SH-SY5Y (cell line): ENCODE measurements around the gene DDX42.

Experiments
- GATA2 ChIP-seq: IDR thresholded peaks from 2 replicates; pipeline ENCODE4 v1.6.1; 2011; ENCODE audit warnings: mild to moderate bottlenecking, low read depth, low read length
- GATA3 ChIP-seq: IDR thresholded peaks from 2 replicates; pipeline ENCODE4 v1.6.1; 2011; ENCODE audit warnings: low read depth, mild to moderate bottlenecking, low read length, moderate library complexity

Gene DDX42

DNA sequence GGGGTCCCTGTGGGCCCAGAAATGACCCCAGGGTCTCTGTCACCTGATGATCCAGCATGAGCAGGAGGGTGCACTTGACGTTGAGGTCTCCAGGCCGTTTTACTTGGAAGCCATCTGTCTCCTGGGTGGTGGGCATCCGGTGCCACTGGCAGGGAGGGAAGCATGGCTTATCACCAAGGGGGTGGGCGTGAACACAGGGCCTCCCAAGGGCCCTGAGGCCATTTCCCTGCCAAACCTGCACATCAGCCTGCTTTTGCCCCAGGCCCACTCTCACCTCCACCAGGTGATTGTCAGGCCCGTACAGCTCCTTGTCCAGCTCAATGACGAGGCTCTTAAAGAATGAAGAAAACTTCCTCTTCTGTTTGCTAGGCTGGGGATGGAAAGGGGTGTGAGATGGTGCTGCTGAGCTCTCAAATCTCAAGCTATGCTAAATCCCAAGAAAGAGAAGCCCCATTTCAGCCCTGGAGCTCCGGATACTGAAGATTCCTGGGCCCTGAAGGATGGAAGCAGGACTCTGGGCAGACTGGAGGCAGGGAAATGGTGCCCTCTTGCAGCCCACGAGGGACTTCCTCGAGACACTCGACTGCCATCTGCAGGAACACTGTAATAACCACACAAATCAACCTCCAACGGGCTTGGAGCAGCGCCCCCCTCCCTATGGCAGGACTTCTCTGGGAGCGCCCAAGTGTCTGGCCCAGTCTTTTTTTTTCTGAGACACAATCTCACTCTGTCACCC, 60.6 kb downstream of the DDX42 start:
- TF ChIP-seq GATA3 = no peak
- no peak for TF ChIP-seq GATA2

DNA sequence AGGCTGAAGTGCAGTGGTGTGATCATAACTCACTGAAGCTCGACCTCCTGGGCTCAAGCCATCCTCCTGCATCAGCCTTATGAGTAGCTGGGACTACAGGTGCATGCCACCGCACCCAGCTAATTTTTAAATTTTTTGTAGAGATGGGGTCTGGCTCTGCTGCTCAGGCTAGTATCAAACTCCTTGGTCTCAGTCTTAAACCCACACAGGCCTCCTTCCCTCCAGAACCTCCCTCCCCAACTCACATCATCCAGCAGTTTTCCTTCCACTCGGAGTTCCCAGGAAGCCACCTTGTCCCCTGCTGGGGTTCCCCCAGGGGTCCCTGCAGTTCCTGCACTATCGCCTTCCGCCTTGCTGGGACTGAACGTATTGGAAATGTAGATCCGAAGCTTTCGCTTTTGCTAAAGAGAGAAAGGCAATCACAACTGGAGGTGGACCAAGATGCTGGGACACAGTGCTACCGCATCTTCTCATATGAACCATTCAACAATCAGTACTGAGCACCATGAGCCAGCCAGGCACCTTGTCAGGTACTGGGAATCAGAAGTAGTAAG, 61.3 kb downstream of the DDX42 start:
- TF ChIP-seq GATA2 (no peak), GATA3 (no peak)

- TF ChIP-seq GATA2 = no peak
- no peak for TF ChIP-seq GATA3
Measured at GRCh38 chr17:63836811-63837210, 62.8 kb downstream of the DDX42 start.

- TF ChIP-seq GATA3 (no peak), GATA2 (no peak)
Measured at GRCh38 chr17:63837480-63837879, 63.5 kb downstream of the DDX42 start.

DNA sequence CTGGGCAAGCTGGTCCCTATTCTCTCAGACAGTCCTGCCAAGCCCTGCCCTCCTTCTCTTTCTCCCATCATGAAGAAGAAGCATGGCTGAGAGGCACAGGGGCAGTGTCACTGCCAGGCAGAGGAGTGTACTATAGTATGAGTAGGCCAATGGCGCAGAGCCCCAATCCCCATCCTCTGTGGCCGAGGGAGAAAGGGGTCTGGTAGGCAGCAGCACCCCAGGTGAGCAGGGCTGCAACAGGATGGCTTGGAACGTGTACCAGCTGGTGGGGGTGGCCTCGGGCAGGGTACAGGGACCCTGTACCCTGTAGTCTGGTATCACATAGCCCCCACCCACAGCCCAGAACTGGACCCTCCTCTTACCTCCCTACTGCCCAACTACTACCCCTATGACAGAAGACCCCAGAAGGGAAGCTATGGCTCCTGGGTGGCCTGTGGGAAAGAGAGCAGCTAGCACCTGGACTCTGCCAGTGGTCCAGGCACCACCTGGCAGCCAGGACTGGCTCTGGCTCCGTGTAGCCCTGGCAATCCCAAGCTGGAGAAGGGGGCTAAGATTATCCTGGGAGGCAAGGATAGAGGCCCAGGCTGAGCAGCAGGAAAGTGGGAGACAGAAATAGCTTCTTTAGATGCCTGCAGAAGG, 64.1 kb downstream of the DDX42 start:
- TF ChIP-seq GATA3 (no peak), GATA2 (no peak)

GRCh38 chr17:63838631-63839171, 64.7 kb downstream of the DDX42 start:
- TF ChIP-seq GATA3 = no peak
- TF ChIP-seq GATA2 = no peak

DNA sequence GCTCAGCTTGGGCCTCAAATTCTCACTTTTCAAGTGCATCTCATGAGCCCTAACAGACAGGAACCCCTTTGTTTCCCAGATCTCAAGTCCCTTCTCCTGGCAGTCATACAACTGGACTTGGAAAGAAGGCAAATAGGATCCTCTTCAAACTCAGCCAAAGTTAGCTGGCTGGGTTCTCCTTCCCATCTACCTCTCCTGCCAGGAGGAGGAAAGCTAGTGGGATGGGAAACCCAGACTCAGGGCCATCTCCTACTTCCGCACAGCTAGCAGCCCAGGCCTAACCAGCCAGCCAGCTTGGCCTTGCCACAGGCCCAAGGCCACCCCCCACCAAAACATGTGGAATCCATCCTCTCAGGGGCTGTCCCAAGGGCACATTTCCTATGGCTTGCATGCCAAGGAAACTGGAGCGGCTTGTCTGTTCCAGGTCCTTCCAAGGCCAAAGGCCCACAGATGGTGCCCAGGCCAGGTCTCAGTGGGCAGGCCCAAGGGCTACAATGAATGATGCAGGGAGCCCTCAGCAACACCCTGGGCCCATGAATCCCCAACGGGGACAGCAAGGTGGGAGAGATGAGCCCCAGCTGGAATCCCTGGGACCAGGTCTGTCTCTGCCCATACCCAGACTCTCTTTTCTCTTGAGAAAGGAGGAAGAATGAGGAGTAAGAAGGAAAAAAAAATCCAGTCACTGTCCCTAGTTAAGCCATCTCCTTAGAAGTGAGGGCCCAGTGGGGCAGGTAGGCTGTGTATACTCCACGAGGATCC, 66.8 kb downstream of the DDX42 start:
- TF ChIP-seq GATA3 = no peak
- TF ChIP-seq GATA2 = no peak

DNA sequence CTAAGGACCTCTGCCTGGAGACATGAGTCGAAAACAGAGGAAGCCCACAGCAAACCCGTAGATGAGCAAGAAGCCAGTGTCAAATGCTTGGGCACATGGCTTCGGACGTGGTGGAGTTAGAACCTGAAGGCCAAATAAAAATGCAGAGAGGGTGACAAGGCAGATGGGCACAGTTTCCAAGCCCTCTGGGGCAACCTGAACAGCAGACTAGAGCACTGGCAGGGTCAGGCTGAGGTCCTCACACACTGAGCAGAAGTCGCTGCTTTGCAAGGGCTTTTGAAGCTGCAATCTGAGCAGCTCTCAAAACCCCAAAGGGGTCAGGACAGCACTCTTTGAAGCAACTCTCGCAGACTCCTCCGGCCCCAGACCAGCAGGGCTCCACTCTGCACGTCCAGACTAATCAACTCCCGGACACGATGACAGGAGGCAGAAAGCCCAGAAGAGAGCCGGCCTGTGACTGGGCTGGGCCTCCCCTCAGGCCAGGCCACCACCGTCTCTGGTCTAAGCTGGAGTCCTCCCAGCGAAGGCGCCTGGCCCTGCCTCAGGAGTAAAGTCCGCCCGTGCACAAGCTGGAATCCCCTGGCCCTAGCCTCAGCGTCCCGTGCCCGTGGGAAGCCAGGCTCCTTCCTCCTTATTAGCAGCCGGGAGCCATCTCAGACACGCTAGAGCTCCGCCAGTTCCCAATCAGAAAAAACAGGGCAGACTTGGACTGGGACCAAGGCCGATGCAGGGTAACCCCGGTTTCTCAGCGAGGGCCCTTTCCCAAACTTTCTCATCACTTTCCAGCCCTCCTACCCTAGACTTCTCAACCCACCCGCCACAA, 67.6 kb downstream of the DDX42 start:
- TF ChIP-seq GATA2 = no peak
- TF ChIP-seq GATA3 = no peak

DNA sequence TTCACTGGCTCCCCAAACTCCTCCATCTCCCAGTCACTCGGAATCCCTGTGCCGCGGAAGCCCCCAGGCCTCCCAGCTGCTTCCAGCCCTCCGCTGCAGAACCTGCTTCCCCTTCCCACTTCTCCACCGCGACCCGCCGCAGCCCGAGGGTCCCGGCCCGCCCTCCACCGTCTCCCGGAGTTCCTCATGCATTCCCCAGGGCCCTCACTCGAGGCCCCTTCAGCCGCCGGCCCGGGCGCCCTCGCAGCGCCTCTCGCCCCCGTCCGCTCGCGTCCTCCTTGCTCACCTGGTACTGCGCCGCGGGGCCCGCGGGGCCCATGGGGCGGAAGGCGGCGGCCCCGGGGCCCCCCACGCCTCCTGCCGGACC, 68.2 kb downstream of the DDX42 start:
- TF ChIP-seq GATA2 (no peak), GATA3 (no peak)

DNA sequence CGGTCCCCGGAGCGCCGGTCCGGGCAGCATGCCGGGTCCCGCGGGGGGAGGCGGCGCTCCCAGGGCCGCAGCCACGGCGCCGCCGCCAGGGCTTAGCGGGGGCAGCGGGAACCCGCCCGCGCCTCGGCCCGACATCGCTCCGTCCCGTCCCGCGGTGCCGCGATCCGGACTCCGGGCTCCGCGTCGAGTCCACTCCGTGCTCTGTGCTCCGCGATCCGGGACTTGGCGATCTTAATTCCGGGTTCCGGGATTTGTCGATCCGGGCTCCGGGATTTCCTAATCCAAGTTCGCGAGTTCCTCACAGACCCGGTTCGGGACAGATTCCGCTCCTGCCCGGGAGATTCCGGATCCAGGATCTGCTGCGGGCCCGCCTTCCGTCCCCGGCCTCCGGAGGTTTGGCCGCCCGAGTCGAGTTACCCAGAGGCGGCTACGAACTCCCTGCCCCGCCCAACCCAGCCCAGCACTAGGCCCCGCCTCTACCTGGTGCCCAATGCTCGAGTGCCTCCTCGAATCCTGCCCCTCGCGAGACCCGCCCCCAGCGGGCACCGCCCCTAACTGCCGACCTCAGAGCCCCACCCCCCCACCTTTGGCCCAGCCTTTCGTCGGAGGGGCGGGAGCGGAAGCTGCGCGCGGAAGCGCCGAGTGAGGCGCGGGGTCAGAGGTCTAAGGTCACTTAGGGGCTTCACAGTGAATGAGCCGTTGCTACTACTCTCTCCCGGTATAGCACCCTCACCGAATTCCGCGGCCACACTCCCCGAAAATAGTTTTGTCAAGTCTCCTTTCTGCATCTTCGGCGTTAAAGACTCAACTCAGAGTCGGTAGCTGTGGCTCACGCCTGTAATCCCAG, 68.8 kb downstream of the DDX42 start, which contains the start of gene SMARCD2:
TSS of gene SMARCD2 (minus strand) at position 146 of the 847 bp plus-strand sequence. CDS start at position 135, 11 bp downstream.
- TF ChIP-seq GATA2 = peak; percentile 34
- no peak for TF ChIP-seq GATA3

DNA sequence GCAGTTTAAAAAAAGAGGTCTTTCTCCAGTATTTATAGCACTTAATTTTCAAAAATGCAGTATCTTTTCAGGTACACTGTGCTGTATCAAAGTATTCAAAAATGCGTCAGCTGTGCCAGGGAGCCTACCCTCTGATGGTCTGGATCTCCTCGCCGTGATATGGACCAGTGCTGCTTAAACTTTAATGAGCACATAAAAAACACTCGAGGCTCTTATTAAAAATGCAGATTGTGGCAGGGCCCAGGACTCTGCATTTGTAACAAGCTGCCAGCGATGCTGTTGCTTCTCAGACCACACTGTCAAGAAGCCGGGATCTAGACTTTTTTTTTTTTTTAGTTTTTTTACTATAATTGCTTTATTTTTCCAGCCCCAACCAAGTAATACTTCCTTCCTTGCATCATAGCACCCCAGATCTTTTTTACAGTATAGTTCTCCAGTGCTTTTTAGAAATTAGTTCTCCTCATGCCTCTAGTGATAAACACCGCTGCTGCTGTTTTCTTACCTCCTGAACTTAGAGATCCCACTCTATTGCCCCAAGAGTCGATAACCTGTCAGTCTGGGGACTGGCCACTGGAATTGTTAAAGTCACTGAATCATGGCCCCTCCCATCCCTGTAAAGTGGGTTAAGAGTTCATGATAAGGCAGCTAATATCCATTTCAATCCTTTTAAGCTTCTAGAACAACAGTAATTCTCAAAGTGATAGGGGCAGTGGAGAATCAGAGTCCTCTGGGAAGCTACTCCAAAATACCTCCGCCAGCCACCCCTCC, 70.1 kb downstream of the DDX42 start:
- TF ChIP-seq GATA2 (no peak), GATA3 (no peak)

- TF ChIP-seq GATA3 = no peak
- TF ChIP-seq GATA2 = no peak
Measured at GRCh38 chr17:63845509-63845908, 71.5 kb downstream of the DDX42 start.
